Measurements from ENCODE around the gene PIK3R1. TPM values are rescaled to one million over a fixed set of nuclear protein-coding genes. Genes with fewer than 3 reads are reported as not detected.

The PIK3R1 gene
- total and polyA plus RNA-seq, 10 of the 15 experiments (the other 5 are each of a cell fraction or from before 2014, with no cell fraction given): 7.8 to 38.4 (median 15.7) TPM

- peaks cover 3 to 15% of the 10 kb centered on the region in 2 experiments; a peak in 3 of 4 replicates for H3K36me3 ChIP-seq (ENCODE audit: control insufficient read depth in 2 of 2, insufficient read depth in 2 of 2, low read length in 1 of 2)
- no peak for FAIRE-seq
- H3K79me2 ChIP-seq (ENCODE audit: control insufficient read depth, insufficient read depth, low read length): peaks cover 47% of the 10 kb centered on the region
- no peak overlapping the region for H3K4me3 ChIP-seq
- no peak overlapping the region for H3K9ac ChIP-seq (ENCODE audit: control insufficient read depth, insufficient read depth, low read length)
- H3K9me3 ChIP-seq (replicated peaks; ENCODE audit: control insufficient read depth, insufficient read depth, low read length): no peaks in the 10 kb centered on the region
- ATAC-seq: no peak
- ChIA-PET RAD21 (ENCODE audit: unreplicated experiment) (interaction anchor here (1.2 to 1.5 kb wide), 2 partner anchors 10 to 13 kb away, joined by 3 to 7 read pairs; no protein-coding TSS in a partner anchor), CTCF (interaction anchor here (1.1 kb wide), 1 partner anchor 13 kb away, joined by 5 read pairs; no protein-coding TSS in a partner anchor), POLR2A (interaction anchor here (1.8 kb wide), 1 partner anchor 13 kb away, joined by 12 read pairs; the partner anchor contains the start of gene PIK3R1), SMC1A (ENCODE audit: uncharacterized antibody, unreplicated experiment) (interaction anchor here (1.6 to 4.6 kb wide), 2 partner anchors 12 to 23 kb away, joined by 3 to 39 read pairs; partner anchors contain the start of gene PIK3R1)
- no TSS peak for BruUV-seq (replicated peaks)
- WGBS (ENCODE audit: insufficient coverage, insufficient replicate concordance, low lambda C conversion rate, missing lambda C conversion rate): 89% methylated on average over 4 of the region's 4 CpGs
- H3K4me2 ChIP-seq (ENCODE audit: control insufficient read depth, insufficient read depth): no peak overlapping the region
- intact Hi-C loops (cut with micrococcal nuclease; ENCODE audit: unreplicated experiment) (no loop called here), in situ Hi-C loops (cut with MboI) (no loop called here)
- H3K27me3 ChIP-seq (replicated peaks in 1 of 2; ENCODE audit: control insufficient read depth in 2 of 2, insufficient read depth in 2 of 2, low read length in 1 of 2): no peaks in the 10 kb centered on the region
- H2AFZ ChIP-seq (ENCODE audit: control insufficient read depth, low read depth, low read length): no peak overlapping the region
- peaks cover 3% of the 10 kb centered on the region; the same call in 1 of the 2 replicates for H3K4me1 ChIP-seq (ENCODE audit: control insufficient read depth, insufficient read depth, low read length)
- no peak for DNase-seq (ENCODE audit: low read depth, low spot score)
- no peak overlapping the region for H3K27ac ChIP-seq (ENCODE audit: control insufficient read depth, insufficient read depth)
- 0 out of 2 replicates have a peak, but pooled peaks cover 8% of the 10 kb centered on the region for H4K20me1 ChIP-seq (ENCODE audit: control insufficient read depth, insufficient read depth)
- TF ChIP-seq MEF2A (IDR thresholded peaks at IDR 0.05; ENCODE audit: insufficient read depth, low read depth, low read length) (no peak), KAT2A (conservative IDR thresholded peaks at IDR 0.05; ENCODE audit: control insufficient read depth, low read depth, low read length) (no peak), MEF2B (IDR thresholded peaks at IDR 0.05; ENCODE audit: partially characterized antibody, poor library complexity, severe bottlenecking) (no peak), MXI1 (IDR thresholded peaks at IDR 0.05; ENCODE audit: low read depth, low read length) (no peak), SUZ12 (IDR thresholded peaks at IDR 0.05; ENCODE audit: unreplicated experiment) (no peak), RELA (IDR thresholded peaks at IDR 0.05; ENCODE audit: borderline replicate concordance, partially characterized antibody) (no peak), SREBF1 (IDR thresholded peaks at IDR 0.05; ENCODE audit: low read length) (no peak), RAD51 (IDR thresholded peaks at IDR 0.05) (no peak), HDAC6 (IDR thresholded peaks at IDR 0.05; ENCODE audit: unreplicated experiment) (no peak), CHD2 (IDR thresholded peaks at IDR 0.05; ENCODE audit: borderline replicate concordance, low read depth, low read length) (no peak), MYC (IDR thresholded peaks at IDR 0.05; ENCODE audit: insufficient read depth, insufficient read length, insufficient replicate concordance, low read length, severe bottlenecking) (no peak), IKZF2 (IDR thresholded peaks at IDR 0.05) (no peak), KLF5 (IDR thresholded peaks at IDR 0.05; ENCODE audit: partially characterized antibody) (no peak), NR2C1 (IDR thresholded peaks at IDR 0.05) (no peak), ZNF687 (IDR thresholded peaks at IDR 0.05) (no peak), CTCF (IDR thresholded peaks at IDR 0.05 in 2 of 3, conservative IDR thresholded peaks at IDR 0.05 in 1 of 3; ENCODE audit: control insufficient read depth in 2 of 3, extremely low read depth in 1 of 3, insufficient read depth in 1 of 3, low read depth in 3 of 3, low read length in 3 of 3) (no peak), CHD1 (IDR thresholded peaks at IDR 0.05; ENCODE audit: low read depth, low read length) (no peak), ELK1 (IDR thresholded peaks at IDR 0.05; ENCODE audit: low read depth, low read length) (no peak)
Measured at GRCh38 chr5:68229416-68229815, 13.9 kb downstream of the PIK3R1 start.

Data from GM12878 (cell line).